Lower leg skin (tissue), 3 donors: Measurements from ENCODE around the gene SLC39A11.

ENCODE experiments used
- CTCF ChIP-seq, 3 donors: fragments of 450-650 bp; IDR thresholded peaks; one replicate each; pipeline ENCODE4 v1.5.1; 2016; ENCODE audit warnings: antibody characterized with exemption in 3 of 3, mild to moderate bottlenecking in 3 of 3, moderate library complexity in 2 of 3
- POLR2A ChIP-seq, 2 donors: fragments of 450-650 bp; IDR thresholded peaks; one replicate each; pipeline ENCODE4 v1.6.1; 2016 to 2017; ENCODE audit warnings: antibody characterized with exemption in 2 of 2, mild to moderate bottlenecking in 1 of 2, moderate library complexity in 1 of 2

DNA sequence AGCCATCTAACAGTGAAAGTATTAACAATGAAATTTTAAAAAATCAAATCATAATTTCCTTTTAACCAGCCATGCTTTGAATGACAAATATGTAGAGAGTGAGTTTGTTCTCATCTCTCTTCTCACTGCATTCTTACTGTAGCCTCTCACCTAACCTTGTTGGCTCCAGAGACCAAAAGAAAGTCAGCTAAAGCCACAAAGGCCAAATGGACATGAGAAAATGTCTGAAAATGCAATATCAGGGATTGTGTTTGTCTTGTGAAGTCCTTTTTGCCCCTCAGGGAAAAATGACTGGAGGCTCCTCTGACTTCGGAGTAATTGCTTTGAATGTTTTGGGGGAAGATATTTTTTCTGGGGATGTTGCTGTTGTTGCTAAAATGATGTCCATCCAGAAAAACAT is 166.3 kb downstream of the SLC39A11 start:
- TF ChIP-seq POLR2A (IDR thresholded peaks at IDR 0.05) (no peak), CTCF (IDR thresholded peaks at IDR 0.05) (no peak)
